Osteocyte (in vitro differentiated cells): ENCODE measurements around the gene DNAH2. TPM values are rescaled to one million over a fixed set of nuclear protein-coding genes. Genes with fewer than 3 reads are reported as not detected.

Experiments
- DNase-seq: peaks from one replicate; pipeline ENCODE4 v3.0.0; 2021; ENCODE audit warnings: mixed read lengths; ENCODE audit not compliant: unreplicated experiment; ENCODE audit errors: extremely low spot score
- H3K27ac Mint-ChIP-seq: one replicate; pipeline ENCODE4 v1.8.0; 2021; ENCODE audit warnings: mild to moderate bottlenecking, mixed read lengths; ENCODE audit not compliant: unreplicated experiment
- H3K27me3 Mint-ChIP-seq: one replicate; pipeline ENCODE4 v1.8.0; 2021; ENCODE audit warnings: mixed read lengths; ENCODE audit not compliant: unreplicated experiment
- H3K36me3 Mint-ChIP-seq: one replicate; pipeline ENCODE4 v1.8.0; 2021; ENCODE audit warnings: mixed read lengths; ENCODE audit not compliant: unreplicated experiment
- H3K4me1 Mint-ChIP-seq: one replicate; pipeline ENCODE4 v1.8.0; 2021; ENCODE audit warnings: mixed read lengths; ENCODE audit not compliant: unreplicated experiment
- H3K4me3 Mint-ChIP-seq: one replicate; pipeline ENCODE4 v1.8.0; 2021; ENCODE audit warnings: mild to moderate bottlenecking, moderate library complexity, mixed read lengths; ENCODE audit not compliant: unreplicated experiment
- H3K9me3 Mint-ChIP-seq: one replicate; pipeline ENCODE4 v1.8.0; 2021; ENCODE audit warnings: mixed read lengths; ENCODE audit not compliant: unreplicated experiment
- long read RNA-seq: library from polyadenylated mRNA; unstranded; transcript quantifications from one replicate; pipeline ENCODE4 v2.0.0, GENCODE V29; 2021
- total RNA-seq: library from RNA; stranded (reverse); gene quantifications from 2 replicates; pipeline ENCODE4 v1.2.1, GENCODE V29; 2021
- TF ChIP-seq, protein P1 (sequence below): fragments of 200-600 bp; sonication (generic); IDR thresholded peaks from 2 replicates; pipeline ENCODE4 v1.5.0; 2021; ENCODE audit warnings: antibody characterized with exemption, mild to moderate bottlenecking, moderate library complexity

Gene DNAH2, protein sequence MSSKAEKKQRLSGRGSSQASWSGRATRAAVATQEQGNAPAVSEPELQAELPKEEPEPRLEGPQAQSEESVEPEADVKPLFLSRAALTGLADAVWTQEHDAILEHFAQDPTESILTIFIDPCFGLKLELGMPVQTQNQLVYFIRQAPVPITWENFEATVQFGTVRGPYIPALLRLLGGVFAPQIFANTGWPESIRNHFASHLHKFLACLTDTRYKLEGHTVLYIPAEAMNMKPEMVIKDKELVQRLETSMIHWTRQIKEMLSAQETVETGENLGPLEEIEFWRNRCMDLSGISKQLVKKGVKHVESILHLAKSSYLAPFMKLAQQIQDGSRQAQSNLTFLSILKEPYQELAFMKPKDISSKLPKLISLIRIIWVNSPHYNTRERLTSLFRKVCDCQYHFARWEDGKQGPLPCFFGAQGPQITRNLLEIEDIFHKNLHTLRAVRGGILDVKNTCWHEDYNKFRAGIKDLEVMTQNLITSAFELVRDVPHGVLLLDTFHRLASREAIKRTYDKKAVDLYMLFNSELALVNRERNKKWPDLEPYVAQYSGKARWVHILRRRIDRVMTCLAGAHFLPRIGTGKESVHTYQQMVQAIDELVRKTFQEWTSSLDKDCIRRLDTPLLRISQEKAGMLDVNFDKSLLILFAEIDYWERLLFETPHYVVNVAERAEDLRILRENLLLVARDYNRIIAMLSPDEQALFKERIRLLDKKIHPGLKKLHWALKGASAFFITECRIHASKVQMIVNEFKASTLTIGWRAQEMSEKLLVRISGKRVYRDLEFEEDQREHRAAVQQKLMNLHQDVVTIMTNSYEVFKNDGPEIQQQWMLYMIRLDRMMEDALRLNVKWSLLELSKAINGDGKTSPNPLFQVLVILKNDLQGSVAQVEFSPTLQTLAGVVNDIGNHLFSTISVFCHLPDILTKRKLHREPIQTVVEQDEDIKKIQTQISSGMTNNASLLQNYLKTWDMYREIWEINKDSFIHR (N-terminal part only)
- total RNA-seq = 0.03 and 0.05 TPM in 2 replicates
- long read RNA-seq = 0 reads

GRCh38 chr17:7716901-7717755 lies at the start of gene DNAH2:
Gene DNAH2 (plus strand): TSS chr17:7717744. CDS start chr17:7719735, 1,991 bp downstream.
- Mint-ChIP-seq H3K4me1 (peaks cover 21% of the 10 kb centered on the region), H3K4me3 (peak within 1 kb of the TSS; percentile 92), H3K27ac (peak within 1 kb of the TSS; percentile 75), H3K9me3 (no peaks in the 10 kb centered on the region), H3K36me3 (no peaks in the 10 kb centered on the region), H3K27me3 (peaks cover 45% of the 10 kb centered on the region)
- peak; percentile 96 for DNase-seq
- TF ChIP-seq, protein P1, sequence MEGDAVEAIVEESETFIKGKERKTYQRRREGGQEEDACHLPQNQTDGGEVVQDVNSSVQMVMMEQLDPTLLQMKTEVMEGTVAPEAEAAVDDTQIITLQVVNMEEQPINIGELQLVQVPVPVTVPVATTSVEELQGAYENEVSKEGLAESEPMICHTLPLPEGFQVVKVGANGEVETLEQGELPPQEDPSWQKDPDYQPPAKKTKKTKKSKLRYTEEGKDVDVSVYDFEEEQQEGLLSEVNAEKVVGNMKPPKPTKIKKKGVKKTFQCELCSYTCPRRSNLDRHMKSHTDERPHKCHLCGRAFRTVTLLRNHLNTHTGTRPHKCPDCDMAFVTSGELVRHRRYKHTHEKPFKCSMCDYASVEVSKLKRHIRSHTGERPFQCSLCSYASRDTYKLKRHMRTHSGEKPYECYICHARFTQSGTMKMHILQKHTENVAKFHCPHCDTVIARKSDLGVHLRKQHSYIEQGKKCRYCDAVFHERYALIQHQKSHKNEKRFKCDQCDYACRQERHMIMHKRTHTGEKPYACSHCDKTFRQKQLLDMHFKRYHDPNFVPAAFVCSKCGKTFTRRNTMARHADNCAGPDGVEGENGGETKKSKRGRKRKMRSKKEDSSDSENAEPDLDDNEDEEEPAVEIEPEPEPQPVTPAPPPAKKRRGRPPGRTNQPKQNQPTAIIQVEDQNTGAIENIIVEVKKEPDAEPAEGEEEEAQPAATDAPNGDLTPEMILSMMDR = peak; percentile 57

DNA sequence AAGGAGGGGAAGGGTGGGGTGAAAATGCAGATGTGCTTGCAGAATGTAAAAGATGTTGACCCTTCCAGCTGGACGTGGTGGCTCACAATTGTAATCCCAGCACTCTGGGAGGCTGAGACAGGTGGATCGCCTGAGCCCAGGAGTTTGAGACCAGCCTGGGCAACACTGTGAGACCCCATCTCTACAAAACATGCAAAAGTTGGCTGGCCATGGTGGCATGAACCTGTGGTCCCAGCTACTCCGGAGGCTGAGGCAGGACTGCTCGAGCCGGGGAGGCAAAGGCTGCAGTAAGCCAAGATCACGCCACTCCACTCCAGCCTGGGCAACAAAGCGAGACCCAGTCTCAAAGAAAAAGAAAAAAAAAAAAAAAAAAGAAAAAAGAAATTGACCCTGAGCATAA lies 49.1 kb upstream of the DNAH2 start:
- Mint-ChIP-seq H3K36me3 (peaks cover 29% of the 10 kb centered on the region), H3K4me3 (no peak overlapping the region), H3K27ac (no peak overlapping the region), H3K4me1 (no peaks in the 10 kb centered on the region), H3K27me3 (no peaks in the 10 kb centered on the region), H3K9me3 (no peaks in the 10 kb centered on the region)
- no peak for DNase-seq
- TF ChIP-seq, protein P1 = no peak

- Mint-ChIP-seq H3K4me3 (no peak overlapping the region), H3K27ac (no peak overlapping the region), H3K4me1 (peaks cover 2% of the 10 kb centered on the region), H3K36me3 (peaks cover 38% of the 10 kb centered on the region), H3K9me3 (peaks cover 6% of the 10 kb centered on the region), H3K27me3 (no peaks in the 10 kb centered on the region)
- no peak for DNase-seq
- TF ChIP-seq, protein P1 = peak; percentile 53
These were observed 44.3 kb upstream of the DNAH2 start for GRCh38 chr17:7673239-7673638.

- Mint-ChIP-seq H3K36me3 (peaks cover 36% of the 10 kb centered on the region), H3K4me1 (peaks cover 2% of the 10 kb centered on the region), H3K9me3 (peaks cover 6% of the 10 kb centered on the region), H3K27me3 (no peaks in the 10 kb centered on the region), H3K27ac (no peak overlapping the region), H3K4me3 (no peak overlapping the region)
- TF ChIP-seq, protein P1 = no peak
- DNase-seq = no peak
These were observed 42.6 kb upstream of the DNAH2 start for GRCh38 chr17:7674934-7675333.
